Type B pancreatic cell (in vitro differentiated cells): ENCODE measurements around the gene TRHDE. TPM values are rescaled to one million over a fixed set of nuclear protein-coding genes. Genes with fewer than 3 reads are reported as not detected.

Experiments
- DNase-seq: peaks from one replicate; pipeline ENCODE4 v3.0.0; 2021; ENCODE audit warnings: mixed read lengths; ENCODE audit not compliant: unreplicated experiment; ENCODE audit errors: extremely low spot score
- H3K27ac Mint-ChIP-seq: 2 replicates; pipeline ENCODE4 v1.8.0; 2021; ENCODE audit warnings: mild to moderate bottlenecking, mixed read lengths
- H3K27me3 Mint-ChIP-seq: 2 replicates; pipeline ENCODE4 v1.8.0; 2021; ENCODE audit warnings: mixed read lengths
- H3K36me3 Mint-ChIP-seq: 2 replicates; pipeline ENCODE4 v1.8.0; 2021; ENCODE audit warnings: mixed read lengths
- H3K4me1 Mint-ChIP-seq: one replicate; pipeline ENCODE4 v1.8.0; 2021; ENCODE audit warnings: mixed read lengths; ENCODE audit not compliant: unreplicated experiment
- H3K4me3 Mint-ChIP-seq: 2 replicates; pipeline ENCODE4 v1.8.0; 2021; ENCODE audit warnings: mild to moderate bottlenecking, mixed read lengths
- H3K9me3 Mint-ChIP-seq: 2 replicates; pipeline ENCODE4 v1.8.0; 2021; ENCODE audit warnings: mixed read lengths
- CTCF ChIP-seq: fragments of 200-600 bp; sonication (generic); conservative IDR thresholded peaks from 2 replicates; pipeline ENCODE4 v1.5.0; 2021; ENCODE audit warnings: antibody characterized with exemption, mild to moderate bottlenecking
- total RNA-seq: library from RNA; stranded (reverse); gene quantifications from 2 replicates; pipeline ENCODE4 v1.2.1, GENCODE V29; 2021; ENCODE audit warnings: low replicate concordance

Gene TRHDE
- total RNA-seq, 1 donor from 2014 or later: 3.2 TPM

- no peak overlapping the region for H3K27ac Mint-ChIP-seq
- no peaks in the 10 kb centered on the region for H3K9me3 Mint-ChIP-seq
- no peaks in the 10 kb centered on the region for H3K27me3 Mint-ChIP-seq
- TF ChIP-seq CTCF: no peak
- H3K4me3 Mint-ChIP-seq: no peak overlapping the region
- no peak for DNase-seq
- no peaks in the 10 kb centered on the region for H3K36me3 Mint-ChIP-seq
- H3K4me1 Mint-ChIP-seq: no peaks in the 10 kb centered on the region
Measured at GRCh38 chr12:72236071-72236705, 36.0 kb upstream of the TRHDE start.

GRCh38 chr12:72241552-72241951 lies 30.6 kb upstream of the TRHDE start:
- Mint-ChIP-seq H3K36me3 (no peaks in the 10 kb centered on the region), H3K27me3 (no peaks in the 10 kb centered on the region), H3K9me3 (no peaks in the 10 kb centered on the region), H3K27ac (no peak overlapping the region), H3K4me3 (no peak overlapping the region), H3K4me1 (no peaks in the 10 kb centered on the region)
- DNase-seq: no peak
- TF ChIP-seq CTCF: no peak

GRCh38 chr12:72242946-72243345 lies 29.2 kb upstream of the TRHDE start:
- DNase-seq: no peak
- H3K4me1 Mint-ChIP-seq: no peaks in the 10 kb centered on the region
- H3K9me3 Mint-ChIP-seq: no peaks in the 10 kb centered on the region
- no peaks in the 10 kb centered on the region for H3K27me3 Mint-ChIP-seq
- no peaks in the 10 kb centered on the region for H3K36me3 Mint-ChIP-seq
- H3K4me3 Mint-ChIP-seq: no peak overlapping the region
- no peak overlapping the region for H3K27ac Mint-ChIP-seq
- TF ChIP-seq CTCF: no peak

- DNase-seq: no peak
- no peak overlapping the region for H3K27ac Mint-ChIP-seq
- no peaks in the 10 kb centered on the region for H3K27me3 Mint-ChIP-seq
- no peaks in the 10 kb centered on the region for H3K36me3 Mint-ChIP-seq
- no peaks in the 10 kb centered on the region for H3K9me3 Mint-ChIP-seq
- no peak for TF ChIP-seq CTCF
- no peak overlapping the region for H3K4me3 Mint-ChIP-seq
- H3K4me1 Mint-ChIP-seq: no peaks in the 10 kb centered on the region
Measured at GRCh38 chr12:72246370-72246769, 25.8 kb upstream of the TRHDE start.

- no peak for DNase-seq
- no peaks in the 10 kb centered on the region for H3K27me3 Mint-ChIP-seq
- no peak overlapping the region for H3K27ac Mint-ChIP-seq
- H3K4me1 Mint-ChIP-seq: no peaks in the 10 kb centered on the region
- no peak for TF ChIP-seq CTCF
- H3K4me3 Mint-ChIP-seq: no peak overlapping the region
- H3K9me3 Mint-ChIP-seq: no peaks in the 10 kb centered on the region
- H3K36me3 Mint-ChIP-seq: no peaks in the 10 kb centered on the region
Measured at GRCh38 chr12:72250346-72250745, 21.8 kb upstream of the TRHDE start.

GRCh38 chr12:72256725-72257124 lies 15.4 kb upstream of the TRHDE start:
- Mint-ChIP-seq H3K4me1 (no peaks in the 10 kb centered on the region), H3K27ac (no peak overlapping the region), H3K27me3 (peaks cover 3% of the 10 kb centered on the region), H3K4me3 (no peak overlapping the region), H3K9me3 (no peaks in the 10 kb centered on the region), H3K36me3 (no peaks in the 10 kb centered on the region)
- no peak for TF ChIP-seq CTCF
- DNase-seq: no peak
